Stimulated activated CD4-positive, alpha-beta T cell treated with anti-CD3 and anti-CD28 coated beads, TNF-alpha, amount 100 ng/mL, for 1 hour (primary cell): ENCODE results near the gene LONP1.
"Not testable (repeated sequence)": the region's sequence is repeated elsewhere in the genome, so short reads cannot be mapped to it uniquely, and the experiment has no call there.

ENCODE experiments used
- DNase-seq, 3 donors: peaks; one replicate each; pipeline ENCODE4 v3.0.0-alpha.2; 2020; ENCODE audit warnings: low read depth in 3 of 3, low spot score in 1 of 3

LONP1 gene

GRCh38 chr19:5693195-5694166, 26.5 kb downstream of the LONP1 start:
- DNase-seq, result no peak

- no peak for DNase-seq
Observed at GRCh38 chr19:5692723-5693194, 27.2 kb downstream of the LONP1 start.

GRCh38 chr19:5691822-5692722, 27.9 kb downstream of the LONP1 start:
- no peak for DNase-seq

GRCh38 chr19:5690955-5691821, 28.8 kb downstream of the LONP1 start:
- peak in 1 of 3 donors; percentile 54 for DNase-seq

GRCh38 chr19:5690125-5690954, 29.6 kb downstream of the LONP1 start, which contains the start of gene RPL36:
RPL36 (plus strand) TSS chr19:5690295; CDS start chr19:5690508, 213 bp downstream.
- DNase-seq, result peak; percentile 95 to 99 (median 99)

- not testable (repeated sequence) for DNase-seq
Observed at GRCh38 chr19:5688262-5688881, 31.6 kb downstream of the LONP1 start.

- no peak for DNase-seq
Observed at GRCh38 chr19:5687360-5688198, 32.4 kb downstream of the LONP1 start.

- peak; percentile 80 to 100 (median 82) for DNase-seq
Observed at GRCh38 chr19:5686647-5687359, 33.1 kb downstream of the LONP1 start.

GRCh38 chr19:5686326-5686646, 33.7 kb downstream of the LONP1 start:
- no peak for DNase-seq

- no peak for DNase-seq
Observed at GRCh38 chr19:5684694-5685430, 35.1 kb downstream of the LONP1 start.

- DNase-seq, result no peak
Observed at GRCh38 chr19:5683177-5683886, 36.6 kb downstream of the LONP1 start.

GRCh38 chr19:5682107-5682482, 37.9 kb downstream of the LONP1 start:
- DNase-seq, result no peak

- no peak for DNase-seq
Observed at GRCh38 chr19:5681391-5682106, 38.4 kb downstream of the LONP1 start.

- peak; percentile 93 to 99 (median 94) for DNase-seq
Observed at GRCh38 chr19:5680437-5681368, 39.2 kb downstream of the LONP1 start, which contains the start of the genes HSD11B1L and MICOS13. HSD11B1L (plus strand) TSS chr19:5681027; CDS start chr19:5684833, 3,806 bp downstream. MICOS13 (minus strand) TSS chr19:5680516; CDS start chr19:5680486, 30 bp downstream.

- no peak for DNase-seq
Observed at GRCh38 chr19:5680084-5680436, 39.9 kb downstream of the LONP1 start.
